Colonic mucosa (tissue), 4 donors: ENCODE measurements around the gene NASP. TPM values are rescaled to one million over a fixed set of nuclear protein-coding genes. Genes with fewer than 3 reads are reported as not detected.
A peak's percentile ranks its signal among the peaks of the same experiment; 100 is the strongest.

Experiments used
- DNase-seq: peaks from one replicate; pipeline ENCODE4 v3.0.0-alpha.2; 2020
- H3K27ac ChIP-seq: fragments of 200-600 bp; one replicate; pipeline ENCODE4 v1.8.0; 2021
- H3K27me3 ChIP-seq: fragments of 200-600 bp; one replicate; pipeline ENCODE4 v1.8.0; 2021
- H3K36me3 ChIP-seq: fragments of 200-600 bp; one replicate; pipeline ENCODE4 v1.8.0; 2021
- H3K4me1 ChIP-seq: fragments of 200-600 bp; one replicate; pipeline ENCODE4 v1.8.0; 2021; ENCODE audit warnings: mild to moderate bottlenecking
- H3K4me3 ChIP-seq: fragments of 200-600 bp; one replicate; pipeline ENCODE4 v1.8.0; 2021
- H3K9ac ChIP-seq, 2 donors: one replicate each; pipeline ENCODE4 v1.7.0; 2013; ENCODE audit warnings: control low read depth in 2 of 2, low read depth in 2 of 2, low read length in 2 of 2
- H3K9me3 ChIP-seq: fragments of 200-600 bp; one replicate; pipeline ENCODE4 v1.8.0; 2021
- CTCF ChIP-seq: fragments of 200-600 bp; IDR thresholded peaks from one replicate; pipeline ENCODE4 v1.8.0; 2022; ENCODE audit warnings: antibody characterized with exemption, mild to moderate bottlenecking
- intact Hi-C: fragments of 100-400 bp; cut with DNase I; formaldehyde crosslinking; loops from one replicate; pipeline ENCODE4 v1.14.1; 2022
- total RNA-seq, 2 donors: library from RNA; stranded (reverse); fragmentation: NEBNext Ultra II Directional in 1 of 2; extraction: Animal tissue kit (Norgen Biotek cat#: 25700) in 1 of 2; gene quantifications; one replicate each; pipeline ENCODE4 v1.2.1, GENCODE V29; 2021
- donor health status: healthy.
- donor health status: DM: no; HTN: no; CAD: no.
- donor health status: DM: no; HTN: no; CAD: no.

The NASP gene
- total RNA-seq: 100 to 1,000 TPM in 1 of 2 donors, 10 to 100 TPM in 1; 54.7 to 119 TPM

- Histone ChIP-seq H3K36me3 (no peaks in the 10 kb centered on the region), H3K27ac (peak within 1 kb of the TSS; percentile 92), H3K4me3 (peak within 1 kb of the TSS; percentile 74), H3K9ac (peak within 1 kb of the TSS; percentile 95 to 98), H3K27me3 (no peaks in the 10 kb centered on the region), H3K4me1 (peaks cover 16% of the 10 kb centered on the region), H3K9me3 (no peaks in the 10 kb centered on the region)
- intact Hi-C loops: no loop called here
- DNase-seq: peak; percentile 92
- TF ChIP-seq CTCF: no peak
These were observed at the start of gene NASP for GRCh38 chr1:45583666-45584350. Gene NASP, plus strand, starts transcription at chr1:45584041. Its CDS starts 106 bp downstream, at chr1:45584147.

GRCh38 chr1:45535988-45536766 lies 47.7 kb upstream of the NASP start:
- Histone ChIP-seq H3K27me3 (no peaks in the 10 kb centered on the region), H3K9me3 (no peaks in the 10 kb centered on the region), H3K4me3 (no peak overlapping the region), H3K27ac (no peak overlapping the region), H3K4me1 (no peaks in the 10 kb centered on the region), H3K36me3 (no peaks in the 10 kb centered on the region), H3K9ac (no peak overlapping the region)
- DNase-seq: no peak
- intact Hi-C loops: no loop called here
- TF ChIP-seq CTCF: no peak

GRCh38 chr1:45536886-45537285 lies 47.0 kb upstream of the NASP start:
- H3K36me3 ChIP-seq: no peaks in the 10 kb centered on the region
- no peak for TF ChIP-seq CTCF
- H3K27me3 ChIP-seq: no peaks in the 10 kb centered on the region
- no peak for DNase-seq
- no peak overlapping the region for H3K27ac ChIP-seq
- H3K9me3 ChIP-seq: no peaks in the 10 kb centered on the region
- intact Hi-C loops: no loop called here
- H3K9ac ChIP-seq: no peak overlapping the region
- H3K4me1 ChIP-seq: no peaks in the 10 kb centered on the region
- no peak overlapping the region for H3K4me3 ChIP-seq

- intact Hi-C loops: no loop called here
These were observed 42.6 kb upstream of the NASP start for GRCh38 chr1:45541193-45541592.

GRCh38 chr1:45542591-45542990 lies 41.2 kb upstream of the NASP start:
- Histone ChIP-seq H3K9me3 (no peaks in the 10 kb centered on the region), H3K4me1 (no peaks in the 10 kb centered on the region), H3K27ac (peak overlapping the region; percentile 9), H3K9ac (no peak overlapping the region), H3K4me3 (no peak overlapping the region), H3K36me3 (no peaks in the 10 kb centered on the region), H3K27me3 (no peaks in the 10 kb centered on the region)
- no peak for TF ChIP-seq CTCF
- intact Hi-C loops: no loop called here
- DNase-seq: peak; percentile 74

More at GRCh38 chr1:45541193-45541592, 42.6 kb upstream of the NASP start:
- Histone ChIP-seq H3K4me1 (no peaks in the 10 kb centered on the region), H3K9ac (no peak overlapping the region), H3K9me3 (no peaks in the 10 kb centered on the region), H3K4me3 (no peak overlapping the region), H3K27ac (no peak overlapping the region), H3K27me3 (no peaks in the 10 kb centered on the region), H3K36me3 (no peaks in the 10 kb centered on the region)
- DNase-seq: no peak
- TF ChIP-seq CTCF: no peak
